NCI-H774 (cell line): ENCODE measurements around the gene ZSWIM5.
"Not testable (repeated sequence)": the region's sequence is repeated elsewhere in the genome, so short reads cannot be mapped to it uniquely, and the experiment has no call there.

Experiments
- DNase-seq: peaks from one replicate; lab custom pipeline; 2025; lab: John Stamatoyannopoulos, UW

Gene ZSWIM5

DNA sequence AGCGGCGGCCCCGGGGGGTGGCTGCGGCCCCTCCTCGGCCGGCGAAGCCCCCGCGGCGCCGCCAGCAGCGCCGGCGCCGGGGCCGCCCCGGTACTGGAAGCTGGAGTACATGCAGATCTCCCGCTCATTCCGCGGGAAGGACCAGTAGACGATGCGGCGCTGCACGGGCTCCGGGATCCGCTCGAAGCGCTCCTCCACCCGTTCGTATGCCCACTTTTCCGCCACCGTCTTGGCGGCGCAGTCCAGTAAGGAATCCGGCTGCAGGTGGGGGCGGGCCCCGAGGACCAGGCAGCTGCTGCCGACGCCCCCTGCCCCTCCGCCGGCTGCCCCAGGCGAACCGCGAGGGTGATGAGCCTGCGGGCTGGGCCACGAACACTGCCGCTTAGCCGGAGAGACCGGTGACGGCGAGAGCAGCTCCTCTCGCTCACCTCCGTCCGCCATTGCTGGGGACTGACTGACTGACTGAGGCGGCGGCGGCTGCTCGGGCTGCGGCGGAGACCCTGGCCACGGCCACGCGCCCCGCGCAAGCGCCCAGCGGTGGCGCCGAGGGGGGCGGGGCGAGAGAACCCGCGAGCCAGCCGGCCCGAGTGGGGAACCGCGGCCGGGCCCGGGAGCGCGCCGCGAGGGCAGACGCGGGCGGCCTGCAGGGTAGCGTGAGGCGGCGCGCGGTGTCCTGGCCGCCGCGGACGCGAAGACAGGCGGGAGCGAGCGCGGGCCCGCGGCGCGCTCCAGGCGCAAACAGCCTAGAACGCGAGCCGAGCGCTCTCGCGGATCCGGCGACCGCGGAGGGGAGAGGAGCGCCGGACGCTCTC, at the start of gene ZSWIM5:
ZSWIM5 (minus strand) TSS at position 696 of the 812 bp plus-strand sequence; CDS start at position 441, 255 bp downstream.
- DNase-seq, result peak; percentile 89

- DNase-seq, result no peak
Observed at GRCh38 chr1:45254490-45254889, 48.1 kb upstream of the ZSWIM5 start.

DNA sequence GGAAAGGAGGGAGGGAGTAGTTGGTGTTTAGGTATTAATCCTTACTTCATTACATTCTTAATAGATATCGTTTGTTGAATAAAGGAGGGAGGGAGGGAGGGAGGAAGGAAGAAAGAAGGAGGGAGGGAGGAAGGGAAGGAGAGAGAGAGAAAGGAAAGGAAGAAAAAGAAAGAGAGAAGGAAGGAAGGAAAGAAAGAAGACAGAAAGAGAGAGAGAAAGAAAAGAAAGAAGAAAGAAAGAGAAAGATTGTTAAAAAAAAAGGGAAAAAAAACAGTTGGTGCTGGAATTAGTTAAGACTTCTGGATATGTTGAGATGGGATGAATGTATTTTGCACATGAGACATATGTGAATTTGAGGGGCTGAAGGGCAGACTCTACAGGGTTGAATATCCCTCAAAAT, 44.1 kb upstream of the ZSWIM5 start:
- DNase-seq, result no peak

- not testable (repeated sequence) for DNase-seq
Observed at GRCh38 chr1:45248004-45248403, 41.6 kb upstream of the ZSWIM5 start.

- DNase-seq, result peak; percentile 80
Observed at GRCh38 chr1:45246760-45247159, 40.4 kb upstream of the ZSWIM5 start.

- not testable (repeated sequence) for DNase-seq
Observed at GRCh38 chr1:45246359-45246758, 40.0 kb upstream of the ZSWIM5 start.

DNA sequence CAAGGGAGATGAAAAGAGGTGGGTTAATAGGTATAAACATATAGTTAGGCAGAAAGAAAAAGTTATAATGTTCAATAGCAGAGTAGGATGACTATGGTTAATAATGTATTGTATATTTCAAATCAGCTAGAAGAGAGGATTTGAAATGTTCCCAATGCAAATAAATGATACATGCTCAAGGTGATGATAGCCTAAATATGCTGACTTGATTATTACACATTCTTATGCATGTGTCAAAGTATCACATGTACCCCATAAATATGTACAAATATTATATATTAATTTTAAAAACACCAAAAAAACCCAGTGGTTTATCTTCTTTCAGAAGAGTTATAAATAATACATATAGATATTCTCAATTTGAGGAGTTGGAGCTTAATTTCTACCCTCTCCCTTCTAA, 38.3 kb upstream of the ZSWIM5 start:
- DNase-seq, result no peak

GRCh38 chr1:45243476-45244343, 37.3 kb upstream of the ZSWIM5 start:
- DNase-seq, result no peak

DNA sequence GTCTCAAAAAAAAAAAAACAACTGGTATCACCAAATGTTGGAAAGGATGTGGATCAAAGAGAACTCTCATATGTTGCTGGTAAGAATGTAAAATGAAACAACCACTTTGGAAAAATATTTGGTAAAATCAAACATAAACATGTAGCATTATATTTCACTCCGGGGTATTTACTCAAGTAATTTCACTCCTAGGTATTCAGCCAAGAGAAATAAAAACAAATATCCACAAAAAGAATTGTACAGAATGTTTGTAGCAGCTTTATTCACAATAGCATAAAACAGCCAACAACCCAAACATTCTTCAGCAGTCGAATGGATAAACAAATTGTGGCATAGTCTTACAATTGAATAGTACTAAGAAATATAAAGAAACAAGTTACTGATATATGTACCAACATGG, 32.4 kb upstream of the ZSWIM5 start:
- no peak for DNase-seq

DNA sequence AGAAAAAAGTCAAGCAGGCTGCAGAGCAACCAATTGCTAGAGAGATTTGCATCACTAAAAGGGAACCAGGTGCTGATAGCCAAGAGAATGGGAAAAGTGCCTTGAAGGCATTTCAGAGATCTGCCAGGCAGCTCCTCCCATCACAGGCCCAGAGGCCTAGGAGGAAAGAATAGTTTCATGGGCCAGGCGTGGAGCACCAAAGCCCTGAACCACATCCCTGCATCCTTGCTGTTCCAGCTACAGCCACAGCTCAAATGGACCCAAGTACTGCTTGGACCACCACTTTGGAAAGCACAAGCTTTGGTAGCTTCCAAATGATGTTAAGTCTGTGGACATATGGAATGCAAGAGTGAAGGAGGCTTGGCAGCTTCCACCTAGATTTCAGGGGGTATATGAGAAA, 29.7 kb upstream of the ZSWIM5 start:
- no peak for DNase-seq

- no peak for DNase-seq
Observed at GRCh38 chr1:45230537-45230936, 24.1 kb upstream of the ZSWIM5 start.

- no peak for DNase-seq
Observed at GRCh38 chr1:45225598-45225997, 19.2 kb upstream of the ZSWIM5 start.

- not testable (repeated sequence) for DNase-seq
Observed at GRCh38 chr1:45223710-45224109, 17.3 kb upstream of the ZSWIM5 start.

DNA sequence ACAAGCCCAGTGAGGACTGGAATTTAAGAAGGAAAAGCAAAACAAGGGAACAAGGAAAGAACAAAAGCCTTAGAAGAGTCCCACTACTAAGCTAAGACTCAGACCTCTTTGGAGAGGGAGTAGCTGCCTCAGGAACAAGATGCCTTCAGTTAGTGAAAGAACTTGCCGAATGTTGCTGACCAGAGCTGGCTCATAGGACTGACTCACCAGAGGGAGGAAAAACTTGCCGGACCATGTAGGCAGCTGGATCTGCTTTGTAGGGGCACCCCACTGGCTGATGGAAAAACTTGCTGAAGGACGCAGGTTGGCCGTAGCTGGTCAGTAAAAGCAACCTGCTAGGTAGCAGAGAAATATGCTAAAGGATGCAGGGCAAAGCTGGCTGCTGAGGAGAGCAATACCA, 15.3 kb upstream of the ZSWIM5 start:
- DNase-seq, result no peak

GRCh38 chr1:45216861-45217260, 10.5 kb upstream of the ZSWIM5 start:
- DNase-seq, result no peak

GRCh38 chr1:45216200-45216541, 9.8 kb upstream of the ZSWIM5 start:
- no peak for DNase-seq

DNA sequence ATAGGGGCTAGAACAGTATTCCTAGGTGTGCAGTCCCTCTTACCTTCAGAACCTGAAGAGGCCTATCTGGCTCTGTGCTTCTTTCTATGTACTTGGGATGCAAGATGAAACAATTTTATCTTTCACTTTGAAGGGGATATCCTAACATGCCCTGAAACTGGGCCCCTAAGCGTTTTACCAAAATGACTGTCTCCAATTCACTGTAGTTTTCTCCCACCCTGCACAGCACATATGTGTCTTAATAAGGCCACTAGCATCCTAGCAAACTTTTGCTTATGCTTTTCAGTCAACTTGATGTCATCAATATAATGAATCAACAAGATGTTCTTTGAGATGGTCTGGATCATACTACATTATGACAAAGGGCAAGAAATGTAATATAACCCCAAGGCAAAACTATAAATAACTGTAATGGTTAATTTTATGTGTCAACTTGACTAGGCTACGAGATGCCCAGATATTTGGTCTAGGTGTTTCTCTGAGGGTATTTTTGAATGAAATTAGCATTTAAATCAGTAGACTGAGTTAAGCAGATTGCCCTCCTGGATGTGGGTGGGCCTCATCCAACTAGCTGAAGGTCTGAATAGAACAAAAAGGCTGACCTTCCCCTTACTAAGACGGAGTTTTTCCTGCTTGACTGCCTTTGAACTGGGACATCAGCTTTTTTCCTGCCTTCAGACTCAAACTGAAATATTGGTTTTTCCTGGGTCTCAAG, 9.2 kb upstream of the ZSWIM5 start:
- no peak for DNase-seq

DNA sequence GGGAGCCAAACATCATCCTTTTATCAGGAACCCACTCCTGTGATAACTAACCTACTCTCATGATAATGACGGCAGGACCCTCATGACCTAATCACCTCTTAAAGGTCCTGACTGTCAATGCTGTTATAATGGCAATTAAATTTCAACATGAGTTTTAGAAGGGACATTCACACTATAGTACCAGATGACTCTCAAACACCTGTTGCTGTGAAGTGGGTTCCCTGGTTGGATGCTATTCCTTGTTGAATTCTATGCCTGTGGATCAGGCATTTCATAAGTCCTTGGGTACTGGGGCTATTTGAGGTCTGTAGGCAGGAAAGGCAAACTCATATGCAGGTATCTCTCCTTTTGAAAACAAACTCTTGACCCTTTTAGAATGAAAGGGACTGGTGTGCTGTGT, 7.5 kb upstream of the ZSWIM5 start:
- no peak for DNase-seq

DNA sequence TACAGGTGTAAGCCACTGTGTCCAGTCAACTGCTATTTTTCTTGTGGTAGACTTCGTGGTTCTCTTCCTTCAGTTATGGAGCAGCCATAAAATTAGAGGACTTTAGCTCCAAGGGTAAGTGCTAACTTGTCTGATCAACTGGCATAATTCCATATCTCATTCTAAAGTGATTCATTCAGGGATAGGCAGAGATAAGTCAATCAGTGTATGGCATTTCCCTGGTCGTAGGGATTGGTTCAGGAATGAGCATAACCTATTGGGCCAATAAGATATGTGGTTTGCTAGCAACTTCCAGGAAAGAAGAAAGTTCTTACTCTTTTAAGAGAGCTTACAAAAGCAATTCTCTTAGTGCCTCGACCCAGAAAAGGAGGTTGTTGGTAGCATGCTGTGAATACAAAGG, 4.7 kb upstream of the ZSWIM5 start:
- no peak for DNase-seq

DNA sequence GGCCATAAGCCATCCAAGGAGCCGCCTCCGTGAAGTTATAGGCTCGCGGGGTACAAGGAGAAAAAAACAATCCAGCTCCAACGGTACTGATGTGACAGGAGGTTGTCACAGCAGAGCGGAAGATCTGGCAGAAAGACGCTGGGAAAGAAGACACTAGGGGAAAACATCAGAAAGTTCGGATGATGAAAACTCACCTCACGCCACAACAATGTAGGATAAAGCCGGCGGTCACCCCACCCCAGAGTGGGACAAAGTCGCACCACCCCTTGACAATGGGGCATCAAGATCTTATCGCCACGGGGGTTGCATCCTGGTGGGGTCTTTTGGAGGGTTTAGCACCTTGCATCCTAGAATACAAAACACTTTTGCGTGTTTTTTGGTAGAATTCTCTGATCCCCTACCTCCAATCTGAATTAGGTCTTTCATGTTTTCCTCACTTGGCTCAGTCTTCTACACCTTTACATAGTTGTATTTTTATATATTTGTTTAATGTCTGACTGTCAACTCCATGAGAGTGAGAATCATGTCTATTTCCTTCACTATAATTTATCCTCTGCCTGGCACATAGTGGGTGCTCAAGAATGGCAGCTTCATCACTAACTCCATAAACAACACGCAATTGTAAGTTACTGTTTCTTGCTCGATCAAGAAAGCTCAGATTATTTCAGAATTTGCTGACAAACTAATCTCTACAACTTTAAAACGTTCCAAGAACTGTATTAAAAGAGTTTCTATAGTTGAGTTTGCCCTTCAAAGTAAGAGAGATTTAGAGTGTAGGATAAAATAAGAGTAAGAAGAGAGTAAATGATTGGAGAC, 611 bp upstream of the ZSWIM5 start:
- no peak for DNase-seq

DNA sequence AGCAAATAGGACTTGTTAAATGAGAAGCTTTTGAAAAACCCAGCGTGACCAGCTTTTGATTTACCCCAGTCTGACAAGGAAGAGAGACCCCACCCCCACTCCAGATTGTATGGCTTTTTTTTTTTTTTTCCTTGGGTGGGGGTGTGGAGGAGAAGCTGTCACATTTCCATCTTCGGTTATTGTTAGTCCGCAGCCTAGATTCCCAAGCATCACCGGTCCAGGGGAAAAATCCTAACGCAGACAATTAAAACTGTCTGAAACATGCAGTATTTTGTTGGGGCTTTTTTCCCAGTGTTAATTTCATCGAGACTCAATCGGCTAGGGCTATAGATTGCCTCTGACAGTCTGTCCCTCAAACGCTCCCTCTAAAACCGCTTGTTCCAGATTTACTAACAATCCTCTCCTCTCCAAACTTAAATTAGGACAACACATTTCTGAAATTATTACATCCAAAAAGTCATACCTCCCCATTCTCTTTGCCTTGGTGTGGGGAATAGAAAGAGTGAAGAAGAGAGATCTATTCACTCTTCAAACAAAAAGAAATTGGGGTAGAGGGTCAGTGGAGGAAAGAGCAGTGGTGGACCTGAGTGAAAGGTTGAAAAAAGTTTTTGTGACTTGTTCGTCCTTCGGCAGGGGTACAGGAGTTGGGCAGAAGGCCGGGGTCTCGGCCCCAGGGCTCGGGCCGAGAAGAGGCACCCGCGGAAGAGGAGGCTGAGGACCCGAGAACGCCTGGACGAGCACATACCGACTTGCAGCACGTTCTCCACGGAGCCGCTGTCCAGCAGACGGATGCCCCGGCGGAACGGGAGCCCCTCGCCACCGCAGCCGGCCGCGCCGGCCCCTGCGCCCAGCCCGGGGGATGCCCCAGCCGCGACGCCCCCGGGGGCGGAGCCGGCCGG, 1.1 kb downstream of the ZSWIM5 start:
- DNase-seq, result no peak
